GM21528 (cell line): ENCODE results near the gene FAM177A1.
A peak's percentile ranks its signal among the peaks of the same experiment; 100 is the strongest.

ENCODE experiments used
- ATAC-seq: cut with Tn5 transposase; IDR thresholded peaks from one replicate; pipeline ENCODE4 v1.9.1; 2021; ENCODE audit warnings: mild to moderate bottlenecking, moderate library complexity; ENCODE audit not compliant: unreplicated experiment, low FRiP score

The FAM177A1 gene

GRCh38 chr14:35121887-35122695 lies 76.0 kb downstream of the FAM177A1 start, which contains the start of the genes PPP2R3C and PRORP:
TSS of gene PPP2R3C (minus strand) at chr14:35121990. CDS start at chr14:35121959, 31 bp downstream.
TSS of gene PRORP (plus strand) at chr14:35122552. CDS start at chr14:35123246, 694 bp downstream.
- peak; percentile 85 for ATAC-seq

- no peak for ATAC-seq
Observed at GRCh38 chr14:35122696-35123387, 76.8 kb downstream of the FAM177A1 start.

GRCh38 chr14:35123388-35123703 lies 77.3 kb downstream of the FAM177A1 start:
- no peak for ATAC-seq

GRCh38 chr14:35124127-35124526 lies 78.1 kb downstream of the FAM177A1 start:
- ATAC-seq = no peak
